ENCODE results near the gene SCGB1C1.

Gene SCGB1C1

DNA sequence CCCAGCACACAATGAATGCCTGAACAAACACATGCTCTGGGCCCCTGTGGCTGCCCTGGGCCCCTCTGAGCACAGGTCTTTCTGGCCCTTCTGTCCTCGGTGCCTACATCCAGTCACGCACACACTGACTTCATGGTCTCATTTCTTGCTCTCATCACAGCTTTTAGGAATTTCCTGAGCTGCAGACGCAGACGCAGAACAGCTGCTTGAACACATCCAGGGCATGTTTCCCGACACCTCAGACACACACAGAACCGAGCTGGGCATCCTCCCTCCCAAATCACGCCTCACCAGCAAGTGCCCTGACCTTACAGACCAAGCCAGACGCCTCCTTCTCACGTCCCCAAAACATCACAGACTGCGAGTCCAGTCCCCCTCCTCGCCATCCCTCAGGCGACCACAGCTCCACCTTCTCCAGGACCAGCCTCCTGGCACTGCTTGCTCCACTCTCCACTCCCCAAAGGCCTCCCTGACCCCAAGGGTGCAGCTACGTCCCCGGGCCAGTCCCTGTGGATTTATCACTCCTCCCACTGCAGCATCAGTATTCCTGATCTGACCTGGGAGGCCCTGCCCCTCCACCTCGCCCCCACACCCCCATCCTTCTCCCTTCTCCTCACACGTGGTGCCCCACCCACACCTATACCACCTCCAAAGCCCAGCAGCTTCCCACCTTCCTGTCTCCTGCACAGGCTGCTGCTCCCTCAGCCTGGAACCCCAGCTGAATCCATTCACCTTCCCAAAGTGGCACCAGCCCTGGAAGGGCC, 30.3 kb downstream of the SCGB1C1 start:
- FAIRE-seq: no peak
- TF ChIP-seq, protein P1, sequence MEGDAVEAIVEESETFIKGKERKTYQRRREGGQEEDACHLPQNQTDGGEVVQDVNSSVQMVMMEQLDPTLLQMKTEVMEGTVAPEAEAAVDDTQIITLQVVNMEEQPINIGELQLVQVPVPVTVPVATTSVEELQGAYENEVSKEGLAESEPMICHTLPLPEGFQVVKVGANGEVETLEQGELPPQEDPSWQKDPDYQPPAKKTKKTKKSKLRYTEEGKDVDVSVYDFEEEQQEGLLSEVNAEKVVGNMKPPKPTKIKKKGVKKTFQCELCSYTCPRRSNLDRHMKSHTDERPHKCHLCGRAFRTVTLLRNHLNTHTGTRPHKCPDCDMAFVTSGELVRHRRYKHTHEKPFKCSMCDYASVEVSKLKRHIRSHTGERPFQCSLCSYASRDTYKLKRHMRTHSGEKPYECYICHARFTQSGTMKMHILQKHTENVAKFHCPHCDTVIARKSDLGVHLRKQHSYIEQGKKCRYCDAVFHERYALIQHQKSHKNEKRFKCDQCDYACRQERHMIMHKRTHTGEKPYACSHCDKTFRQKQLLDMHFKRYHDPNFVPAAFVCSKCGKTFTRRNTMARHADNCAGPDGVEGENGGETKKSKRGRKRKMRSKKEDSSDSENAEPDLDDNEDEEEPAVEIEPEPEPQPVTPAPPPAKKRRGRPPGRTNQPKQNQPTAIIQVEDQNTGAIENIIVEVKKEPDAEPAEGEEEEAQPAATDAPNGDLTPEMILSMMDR (IDR thresholded peaks at IDR 0.05; ENCODE audit: insufficient read depth, missing control alignments): no peak
- DNase-seq (ENCODE audit: insufficient read length, low spot score): no peak

DNA sequence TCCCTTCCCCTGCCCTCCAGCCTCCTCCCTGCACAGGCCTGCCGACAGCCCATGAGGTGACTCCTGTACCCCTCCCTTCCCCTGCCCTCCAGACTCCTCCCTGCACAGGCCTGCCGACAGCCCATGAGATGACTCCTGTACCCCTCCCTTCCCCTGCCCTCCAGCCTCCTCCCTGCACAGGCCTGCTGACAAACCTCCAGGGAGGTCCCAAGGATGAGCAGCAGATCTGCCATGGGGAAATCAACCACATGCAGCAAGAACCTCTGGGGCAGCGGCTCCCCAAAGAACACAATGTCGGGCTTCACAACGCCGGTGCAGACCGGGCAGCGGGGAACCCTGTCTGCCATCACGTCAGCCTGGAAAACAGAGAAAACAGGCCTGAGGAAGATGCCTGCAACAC, 31.0 kb downstream of the SCGB1C1 start:
- TF ChIP-seq, protein P1 (IDR thresholded peaks at IDR 0.05; ENCODE audit: insufficient read depth, missing control alignments): no peak
- DNase-seq (ENCODE audit: insufficient read length, low spot score): no peak
- no peak for FAIRE-seq

DNA sequence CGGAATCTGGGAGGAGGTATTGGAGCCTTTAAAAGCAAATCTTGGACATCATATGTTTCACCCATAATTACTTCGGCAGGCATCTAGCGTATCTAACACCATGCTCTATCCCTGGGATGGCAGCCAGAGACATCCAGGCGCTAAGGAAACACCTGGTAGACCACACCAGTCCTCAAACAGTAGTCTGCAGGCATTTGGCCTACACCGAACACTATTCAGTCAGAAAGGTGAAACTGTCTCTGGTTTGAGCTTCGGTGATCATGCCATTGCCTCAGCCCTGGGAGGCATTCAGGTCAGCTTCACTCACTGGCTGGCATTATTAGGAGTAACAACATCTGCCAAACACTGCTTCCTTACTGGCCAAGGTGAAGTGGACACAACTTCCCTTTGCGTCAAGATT, 31.5 kb downstream of the SCGB1C1 start:
- TF ChIP-seq, protein P1 (IDR thresholded peaks at IDR 0.05; ENCODE audit: insufficient read depth, missing control alignments): no peak
- DNase-seq (ENCODE audit: insufficient read length, low spot score): no peak
- FAIRE-seq: no peak

DNA sequence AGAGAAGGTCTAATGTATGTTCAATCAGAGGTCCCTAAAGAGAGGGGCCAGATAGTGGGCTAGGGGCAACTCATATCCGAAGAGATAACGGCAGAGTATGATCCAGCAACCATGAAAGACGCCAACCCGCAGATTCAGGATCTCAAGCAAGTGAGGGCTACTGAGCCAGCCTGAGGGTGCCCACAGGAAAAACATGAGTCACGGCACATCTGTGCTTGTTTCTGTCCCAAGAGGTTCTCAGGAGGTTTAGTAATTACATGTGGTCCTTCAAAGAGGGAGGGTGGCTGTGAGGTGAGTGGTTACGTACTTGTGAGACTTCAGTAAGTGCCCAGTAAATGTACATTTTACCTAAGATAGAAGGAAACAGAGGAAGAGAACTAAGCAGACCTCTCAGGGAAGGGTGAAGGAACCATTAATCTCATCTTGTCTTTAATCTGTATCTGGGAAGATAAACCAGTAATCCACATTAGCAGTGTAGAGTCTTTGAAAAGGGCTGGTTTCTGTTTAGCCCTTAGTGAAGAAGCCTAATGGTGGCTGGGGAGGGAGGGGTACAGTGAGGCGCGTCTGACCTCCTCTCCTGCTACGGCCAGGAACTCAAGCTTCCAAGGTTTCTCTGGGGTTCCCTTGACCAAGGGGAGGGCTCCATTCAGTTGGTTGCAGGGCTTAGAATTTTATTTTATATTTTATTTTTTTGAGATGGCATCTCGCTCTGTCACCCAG, 33.0 kb downstream of the SCGB1C1 start:
- DNase-seq (ENCODE audit: insufficient read length, low spot score): no peak
- FAIRE-seq: no peak
- TF ChIP-seq, protein P1 (IDR thresholded peaks at IDR 0.05; ENCODE audit: insufficient read depth, missing control alignments): no peak

DNA sequence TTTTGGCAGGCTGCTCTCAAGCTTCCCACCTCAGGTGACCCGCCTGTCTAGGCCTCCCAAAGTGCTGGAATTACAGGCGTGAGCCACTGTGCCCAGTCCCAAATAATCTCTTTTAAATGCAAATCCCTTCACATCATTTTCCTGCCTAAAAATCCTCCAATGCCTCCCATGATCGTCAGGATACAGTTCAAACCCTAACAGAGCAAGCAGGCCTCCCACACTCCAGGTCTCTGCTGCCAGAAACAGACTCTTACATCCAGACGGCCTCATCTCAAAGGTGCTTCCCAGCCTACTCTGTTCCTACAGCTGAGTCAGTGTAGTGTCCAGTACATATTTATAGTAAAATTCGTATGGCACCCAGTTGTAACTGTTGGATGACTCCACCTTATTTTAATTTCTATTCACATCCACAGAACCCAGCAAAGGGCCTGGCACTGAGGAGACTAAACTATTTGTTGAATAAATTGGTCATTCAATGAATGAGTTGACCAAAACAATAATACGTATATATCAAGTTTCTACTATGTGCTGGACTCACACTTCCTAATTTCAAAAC, 35.0 kb downstream of the SCGB1C1 start:
- FAIRE-seq (no peak), DNase-seq (ENCODE audit: insufficient read length, low spot score) (no peak)
- TF ChIP-seq, protein P1 (IDR thresholded peaks at IDR 0.05; ENCODE audit: insufficient read depth, missing control alignments): no peak

DNA sequence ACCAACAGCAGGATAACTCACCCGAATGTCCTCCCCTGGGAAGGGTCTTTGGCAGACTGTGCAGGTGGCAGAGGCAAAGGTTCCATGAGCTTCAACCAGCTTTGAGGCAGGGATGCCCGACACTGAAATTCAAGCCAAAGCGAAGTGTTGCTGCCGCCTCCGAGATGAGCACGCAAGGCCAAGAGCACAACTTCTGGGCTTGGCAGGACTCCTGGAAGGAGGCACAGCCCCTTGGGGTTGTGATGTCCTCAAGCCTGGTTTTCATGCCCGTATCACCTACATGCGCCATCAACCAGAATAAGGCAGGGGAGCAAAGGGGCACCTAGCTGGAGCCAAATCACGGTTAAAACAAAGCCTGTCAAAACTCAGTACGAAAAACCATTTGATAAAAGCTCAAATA, 37.6 kb downstream of the SCGB1C1 start:
- DNase-seq (ENCODE audit: insufficient read length, low spot score): no peak
- TF ChIP-seq, protein P1 (IDR thresholded peaks at IDR 0.05; ENCODE audit: insufficient read depth, missing control alignments): no peak
- FAIRE-seq: no peak
